SH-SY5Y (cell line): Measurements from ENCODE around the gene AP3M1.

Experiments used
- GATA2 ChIP-seq: IDR thresholded peaks from 2 replicates; pipeline ENCODE4 v1.6.1; 2011; ENCODE audit warnings: mild to moderate bottlenecking, low read depth, low read length
- GATA3 ChIP-seq: IDR thresholded peaks from 2 replicates; pipeline ENCODE4 v1.6.1; 2011; ENCODE audit warnings: low read depth, mild to moderate bottlenecking, low read length, moderate library complexity

- TF ChIP-seq GATA2 (no peak; the same call in 1 of the 2 replicates), GATA3 (no peak)
Measured at GRCh38 chr10:74109452-74109851, 41.2 kb downstream of the AP3M1 start.
